Effector memory CD8-positive, alpha-beta T cell (primary cell): Measurements from ENCODE around the gene TMEM62.
"Not testable (repeated sequence)": the region's sequence is repeated elsewhere in the genome, so short reads cannot be mapped to it uniquely, and the experiment has no call there.

Experiments
- ATAC-seq: fragments of 150-1000 bp; cut with Tn5 transposase; replicated peaks from 2 replicates; pipeline ENCODE4 v1.10.0; 2021; ENCODE audit warnings: mild to moderate bottlenecking, moderate library complexity
- DNase-seq, 3 experiments: peaks; one replicate each; pipeline ENCODE4 v3.0.0; 2021
- H3K27ac Mint-ChIP-seq, 2 donors: one replicate each; pipeline ENCODE4 v1.8.0; 2022; ENCODE audit warnings: mild to moderate bottlenecking in 2 of 2, mixed read lengths in 2 of 2, moderate library complexity in 2 of 2
- H3K27me3 Mint-ChIP-seq, 2 donors: one replicate each; pipeline ENCODE4 v1.8.0; 2022; ENCODE audit warnings: mixed read lengths in 2 of 2
- H3K36me3 Mint-ChIP-seq: one replicate; pipeline ENCODE4 v1.8.0; 2022; ENCODE audit warnings: mild to moderate bottlenecking, moderate library complexity, mixed read lengths; ENCODE audit not compliant: insufficient read depth
- H3K4me1 Mint-ChIP-seq, 2 donors: one replicate each; pipeline ENCODE4 v1.8.0; 2022; ENCODE audit warnings: low read depth in 2 of 2, mixed read lengths in 2 of 2
- H3K4me3 Mint-ChIP-seq, 2 donors: one replicate each; pipeline ENCODE4 v1.8.0; 2022; ENCODE audit warnings: mild to moderate bottlenecking in 2 of 2, mixed read lengths in 2 of 2, moderate library complexity in 2 of 2
- H3K9me3 Mint-ChIP-seq, 2 donors: one replicate each; pipeline ENCODE4 v1.8.0; 2022; ENCODE audit warnings: mixed read lengths in 2 of 2

The TMEM62 gene

GRCh38 chr15:43225201-43225949 lies 92.0 kb downstream of the TMEM62 start:
- DNase-seq (peak; percentile 28 to 48 (median 32)), ATAC-seq (peak; percentile 76)
- Mint-ChIP-seq H3K4me3 (no peak overlapping the region), H3K27me3 (peaks cover 13 to 34% of the 10 kb centered on the region in 2 donors), H3K4me1 (peaks cover 5 to 14% of the 10 kb centered on the region in 2 donors), H3K9me3 (no peaks in the 10 kb centered on the region), H3K36me3 (no peaks in the 10 kb centered on the region), H3K27ac (no peak overlapping the region)

DNA sequence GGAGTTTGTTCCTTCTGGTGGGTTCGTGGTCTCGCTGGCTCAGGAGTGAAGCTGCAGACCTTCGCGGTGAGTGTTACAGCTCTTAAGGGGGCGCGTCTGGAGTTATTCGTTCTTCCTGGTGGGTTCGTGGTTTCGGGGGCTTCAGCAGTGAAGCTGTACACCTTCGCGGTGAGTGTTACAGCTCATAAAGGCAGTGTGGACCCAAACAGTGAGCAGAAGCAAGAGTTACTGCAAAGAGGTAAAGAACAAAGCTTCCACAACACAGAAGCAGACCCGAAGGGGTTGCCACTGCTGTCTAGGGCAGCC lies 92.5 kb downstream of the TMEM62 start:
- H3K9me3 Mint-ChIP-seq, H3K4me1 Mint-ChIP-seq, ATAC-seq, H3K36me3 Mint-ChIP-seq, H3K27ac Mint-ChIP-seq, H3K4me3 Mint-ChIP-seq, DNase-seq: not testable (repeated sequence)
- peaks cover 10 to 29% of the 10 kb centered on the region in 2 donors for H3K27me3 Mint-ChIP-seq

DNA sequence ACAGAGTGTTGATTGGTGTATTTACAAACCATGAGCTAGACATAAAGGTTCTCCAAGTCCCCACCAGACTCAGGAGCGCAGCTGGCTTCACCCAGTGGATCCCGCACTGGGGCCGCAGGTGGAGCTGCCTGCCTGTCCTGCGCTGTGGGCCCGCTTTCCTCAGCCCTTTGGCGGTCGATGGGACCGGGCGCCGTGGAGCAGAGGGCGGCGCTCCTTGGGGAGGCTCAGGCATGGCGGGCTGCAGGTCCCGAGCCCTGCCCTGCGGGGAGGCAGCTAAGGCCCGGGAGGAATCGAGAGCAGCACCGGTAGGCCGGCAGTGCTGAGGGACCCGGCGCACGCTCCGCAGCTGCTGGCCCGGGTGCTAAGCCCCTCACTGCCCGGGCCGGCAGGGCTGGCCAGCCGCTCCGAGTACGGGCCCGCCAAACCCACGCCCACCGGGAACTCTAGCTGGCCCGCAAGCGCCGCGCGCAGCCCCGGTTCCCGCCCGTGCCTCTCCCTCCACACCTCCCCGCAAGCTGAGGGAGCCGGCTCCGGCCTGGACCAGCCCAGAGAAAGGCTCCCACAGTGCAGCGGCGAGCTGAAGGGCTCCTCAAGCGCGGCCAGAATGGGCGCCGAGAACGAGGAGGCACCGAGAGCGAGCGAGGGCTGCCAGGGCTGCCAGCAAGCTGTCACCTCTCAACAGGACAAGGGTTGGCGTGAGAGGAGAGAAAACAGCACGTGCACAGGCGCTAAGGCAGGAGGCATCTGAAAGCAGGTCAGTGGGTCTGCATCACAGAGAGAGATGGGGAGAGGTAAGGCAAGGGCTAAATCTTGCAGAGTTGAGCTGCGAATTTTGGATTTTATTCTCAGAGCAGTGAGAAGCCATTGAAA lies 93.3 kb downstream of the TMEM62 start:
- Mint-ChIP-seq H3K27ac (no peak overlapping the region), H3K27me3 (peaks cover 7 to 22% of the 10 kb centered on the region in 2 donors)

GRCh38 chr15:43229977-43230376 lies 96.6 kb downstream of the TMEM62 start:
- no peaks in the 10 kb centered on the region for H3K9me3 Mint-ChIP-seq
- DNase-seq (no peak), ATAC-seq (no peak)
- H3K27me3 Mint-ChIP-seq, result peaks cover 13 to 29% of the 10 kb centered on the region in 2 donors
- no peaks in the 10 kb centered on the region for H3K36me3 Mint-ChIP-seq
- H3K27ac Mint-ChIP-seq, result no peak overlapping the region
- H3K4me3 Mint-ChIP-seq, result no peak overlapping the region
- H3K4me1 Mint-ChIP-seq, result peaks cover 5 to 7% of the 10 kb centered on the region in 2 donors

More for the DNA sequence above, 93.3 kb downstream of the TMEM62 start:
- H3K9me3 Mint-ChIP-seq, result no peaks in the 10 kb centered on the region
- no peak overlapping the region for H3K4me3 Mint-ChIP-seq
- H3K36me3 Mint-ChIP-seq, result no peaks in the 10 kb centered on the region
- DNase-seq (no peak), ATAC-seq (no peak)
- peaks cover 5 to 7% of the 10 kb centered on the region in 2 donors for H3K4me1 Mint-ChIP-seq

DNA sequence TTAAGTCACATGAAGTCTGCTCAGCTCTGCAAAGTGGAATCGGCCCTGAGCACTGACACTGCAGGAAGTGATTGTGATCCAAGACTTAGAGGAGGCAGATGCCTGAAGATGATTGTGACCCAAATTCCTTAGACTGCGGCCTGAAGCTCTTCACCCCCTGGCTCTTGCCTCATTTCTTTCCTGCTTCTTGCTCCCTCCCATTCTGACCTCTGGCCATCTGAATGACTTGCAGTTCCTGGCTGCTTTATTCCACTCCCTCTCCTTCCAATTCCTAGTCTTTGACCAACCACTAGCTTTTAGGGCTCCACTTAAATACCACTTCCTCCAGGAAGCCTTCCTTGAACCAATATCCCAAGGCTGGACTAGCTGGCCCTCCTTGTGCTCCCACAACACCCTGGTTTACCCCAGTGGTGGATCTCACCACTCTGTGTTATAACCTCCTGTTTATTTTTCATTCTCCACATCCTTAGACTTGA lies 97.3 kb downstream of the TMEM62 start:
- Mint-ChIP-seq H3K27me3 (peaks cover 12 to 30% of the 10 kb centered on the region in 2 donors), H3K36me3 (no peaks in the 10 kb centered on the region), H3K4me3 (no peak overlapping the region), H3K4me1 (peaks cover 3 to 4% of the 10 kb centered on the region in 2 donors), H3K27ac (no peak overlapping the region), H3K9me3 (no peaks in the 10 kb centered on the region)
- DNase-seq, result no peak
- ATAC-seq, result no peak

GRCh38 chr15:43232289-43232874 lies 99.0 kb downstream of the TMEM62 start:
- no peaks in the 10 kb centered on the region for H3K4me1 Mint-ChIP-seq
- DNase-seq, result no peak
- H3K27ac Mint-ChIP-seq, result no peak overlapping the region
- peaks cover 14 to 39% of the 10 kb centered on the region in 2 donors for H3K27me3 Mint-ChIP-seq
- no peaks in the 10 kb centered on the region for H3K9me3 Mint-ChIP-seq
- H3K36me3 Mint-ChIP-seq, result no peaks in the 10 kb centered on the region
- no peak overlapping the region for H3K4me3 Mint-ChIP-seq
- ATAC-seq, result no peak
